CD4-positive, alpha-beta memory T cell (primary cell): Measurements from ENCODE around the gene SPDEF. TPM values are rescaled to one million over a fixed set of nuclear protein-coding genes. Genes with fewer than 3 reads are reported as not detected.

Source experiments
- CTCF ChIA-PET: fragments of 350-600 bp; sonication (Branson Sonifier 250); formaldehyde crosslinking; loops from one replicate; lab custom pipeline; 2021; ENCODE audit warnings: inconsistent platforms; ENCODE audit not compliant: partially characterized antibody; lab: Charles Lee
- POLR2A ChIA-PET: fragments of 350-600 bp; sonication (Branson Sonifier 250); formaldehyde crosslinking; loops from one replicate; lab custom pipeline; 2021; ENCODE audit not compliant: partially characterized antibody; lab: Charles Lee
- DNase-seq, 5 donors: peaks; one replicate each; pipeline versions ENCODE4 v3.0.0 to v3.0.0-alpha.2; 2020 to 2022; ENCODE audit warnings: mixed read lengths in 1 of 5
- H3K27ac ChIP-seq: one replicate; pipeline ENCODE4 v1.7.0; 2013; ENCODE audit warnings: low read depth, low read length
- H3K27me3 ChIP-seq: 2 replicates; pipeline ENCODE4 v1.7.0; 2013; ENCODE audit warnings: mild to moderate bottlenecking, low read length, moderate library complexity; ENCODE audit not compliant: insufficient read depth
- H3K36me3 ChIP-seq: 2 replicates; pipeline ENCODE4 v1.7.0; 2013; ENCODE audit warnings: mild to moderate bottlenecking, low read length, moderate library complexity; ENCODE audit not compliant: insufficient read depth
- H3K4me1 ChIP-seq: 2 replicates; pipeline ENCODE4 v1.7.0; 2013; ENCODE audit warnings: mild to moderate bottlenecking, low read length, moderate library complexity; ENCODE audit not compliant: insufficient read depth
- H3K4me3 ChIP-seq, 2 donors: one replicate each; pipeline ENCODE4 v1.7.0; 2013; ENCODE audit warnings: low read length in 2 of 2, mild to moderate bottlenecking in 1 of 2
- H3K9me3 ChIP-seq, 2 donors: one replicate each; pipeline ENCODE4 v1.7.0; 2013; ENCODE audit warnings: low read length in 2 of 2, control low read depth in 1 of 2; ENCODE audit not compliant: control insufficient read depth in 1 of 2
- H3K27ac Mint-ChIP-seq, 7 donors: one replicate each; pipeline ENCODE4 v1.8.0; 2020 to 2021; ENCODE audit warnings: mixed read lengths in 7 of 7, mild to moderate bottlenecking in 6 of 7, inconsistent platforms in 3 of 7, moderate library complexity in 3 of 7
- H3K27me3 Mint-ChIP-seq, 2 donors: one replicate each; pipeline ENCODE4 v1.8.0; 2020 to 2021; ENCODE audit warnings: mixed read lengths in 2 of 2
- H3K36me3 Mint-ChIP-seq, 2 donors: one replicate each; pipeline ENCODE4 v1.8.0; 2020 to 2021; ENCODE audit warnings: mixed read lengths in 2 of 2, inconsistent platforms in 1 of 2, mild to moderate bottlenecking in 1 of 2
- H3K4me1 Mint-ChIP-seq, 4 donors: one replicate each; pipeline ENCODE4 v1.8.0; 2020 to 2021; ENCODE audit warnings: mixed read lengths in 4 of 4, mild to moderate bottlenecking in 1 of 4
- H3K4me3 Mint-ChIP-seq, 8 donors: one replicate each; pipeline ENCODE4 v1.8.0; 2020 to 2021; ENCODE audit warnings: mixed read lengths in 8 of 8, mild to moderate bottlenecking in 7 of 8, moderate library complexity in 6 of 8, inconsistent platforms in 3 of 8
- H3K9me3 Mint-ChIP-seq, 8 donors: one replicate each; pipeline ENCODE4 v1.8.0; 2020 to 2021; ENCODE audit warnings: mixed read lengths in 8 of 8, mild to moderate bottlenecking in 5 of 8, inconsistent platforms in 3 of 8, moderate library complexity in 1 of 8
- intact Hi-C: fragments of 100-400 bp; cut with micrococcal nuclease; formaldehyde crosslinking; loops from one replicate; pipeline ENCODE4 v1.15.1; 2023
- polyA plus RNA-seq, 2 donors: library from polyadenylated mRNA; unstranded; fragments of 300-500 nt; fragmentation: Illumina TruSeq; gene quantifications; one replicate each; pipeline ENCODE4 v1.2.3, GENCODE V29; 2021
- total RNA-seq, 2 experiments: library from RNA; stranded (reverse); gene quantifications; one replicate each; pipeline ENCODE4 v1.2.3, GENCODE V29; 2021

The SPDEF gene
- total and polyA plus RNA-seq, 4 experiments from 2014 or later: not detected

GRCh38 chr6:34557228-34557627 lies 1.1 kb upstream of the SPDEF start:
- ChIA-PET POLR2A (no interaction called here), CTCF (no interaction called here)
- no peaks in the 10 kb centered on the region for H3K36me3 ChIP-seq
- no peaks in the 10 kb centered on the region for H3K9me3 ChIP-seq
- peaks cover 5 to 16% (median 9%) of the 10 kb centered on the region in 4 donors for H3K4me1 Mint-ChIP-seq
- H3K4me1 ChIP-seq: no peaks in the 10 kb centered on the region
- H3K27ac ChIP-seq: no peak overlapping the region
- no peak overlapping the region for H3K4me3 Mint-ChIP-seq
- no peak for DNase-seq
- H3K9me3 Mint-ChIP-seq: peaks cover 0 to 6% (median 0%) of the 10 kb centered on the region in 8 donors
- intact Hi-C loops: no loop called here
- H3K27ac Mint-ChIP-seq: no peak overlapping the region
- no peak overlapping the region for H3K4me3 ChIP-seq
- no peaks in the 10 kb centered on the region for H3K27me3 ChIP-seq
- H3K27me3 Mint-ChIP-seq: peaks cover 0 to 3% of the 10 kb centered on the region in 2 donors
- no peaks in the 10 kb centered on the region for H3K36me3 Mint-ChIP-seq

DNA sequence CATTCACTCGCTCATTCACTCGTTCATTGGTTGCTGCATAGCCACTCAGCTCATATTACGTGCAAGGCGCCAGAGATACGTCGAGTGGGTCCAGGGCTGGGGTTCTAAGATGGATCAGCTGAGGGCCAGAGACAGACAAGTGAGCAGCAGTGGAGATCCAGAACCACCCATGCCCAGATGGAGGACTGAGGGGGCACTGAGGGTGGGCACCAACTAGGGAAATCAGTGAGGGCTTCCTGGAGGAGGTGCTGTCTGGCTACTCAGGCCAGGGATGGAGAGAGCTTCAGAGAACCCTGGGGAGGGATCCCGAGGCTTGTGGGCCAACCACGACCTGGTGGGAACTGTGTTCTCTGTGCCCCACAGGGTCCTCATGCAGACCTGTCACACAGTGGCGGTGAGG lies 364 bp upstream of the SPDEF start:
- no peak overlapping the region for H3K27ac ChIP-seq
- Mint-ChIP-seq H3K4me3 (no peak overlapping the region), H3K4me1 (peaks cover 5 to 16% (median 9%) of the 10 kb centered on the region in 4 donors), H3K36me3 (no peaks in the 10 kb centered on the region), H3K9me3 (peaks cover 0 to 6% (median 0%) of the 10 kb centered on the region in 8 donors), H3K27me3 (peaks cover 0 to 3% of the 10 kb centered on the region in 2 donors), H3K27ac (no peak overlapping the region)
- no peak overlapping the region for H3K4me3 ChIP-seq
- no peaks in the 10 kb centered on the region for H3K36me3 ChIP-seq
- H3K4me1 ChIP-seq: no peaks in the 10 kb centered on the region
- intact Hi-C loops: no loop called here
- ChIA-PET POLR2A (no interaction called here), CTCF (no interaction called here)
- DNase-seq: no peak
- no peaks in the 10 kb centered on the region for H3K9me3 ChIP-seq
- H3K27me3 ChIP-seq: no peaks in the 10 kb centered on the region

DNA sequence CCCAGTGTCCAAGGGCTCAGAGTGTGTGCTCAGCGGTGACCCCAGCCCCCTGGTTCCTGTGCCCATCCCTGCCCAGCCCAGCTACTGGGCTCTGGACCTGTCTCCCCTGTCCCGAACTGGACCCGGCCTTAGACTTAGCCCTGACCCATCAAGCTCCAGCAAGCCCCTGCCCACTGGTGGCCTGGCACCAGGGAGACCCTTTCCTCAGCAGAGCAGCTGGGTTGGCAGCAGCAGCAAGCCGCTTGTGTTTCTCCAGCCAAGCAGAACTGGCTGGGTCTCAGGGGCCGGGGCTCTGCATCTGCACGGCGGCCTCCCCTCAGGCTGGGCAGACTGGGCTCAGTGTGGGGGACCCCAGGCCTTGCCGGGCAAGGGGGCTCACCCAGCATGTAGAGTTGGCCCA lies 801 bp downstream of the SPDEF start:
- peak overlapping the region in 1 of 7 donors; percentile 66 for H3K27ac Mint-ChIP-seq
- no peaks in the 10 kb centered on the region for H3K36me3 Mint-ChIP-seq
- H3K27me3 ChIP-seq: no peaks in the 10 kb centered on the region
- DNase-seq: no peak
- ChIA-PET POLR2A (no interaction called here), CTCF (interaction anchor here (1.2 to 1.3 kb wide), 2 partner anchors 25 to 95 kb away, joined by 3 read pairs; no protein-coding TSS in a partner anchor)
- no peaks in the 10 kb centered on the region for H3K9me3 ChIP-seq
- H3K4me3 Mint-ChIP-seq: no peak overlapping the region
- intact Hi-C loops: no loop called here
- H3K27me3 Mint-ChIP-seq: peaks cover 0 to 3% of the 10 kb centered on the region in 2 donors
- H3K36me3 ChIP-seq: no peaks in the 10 kb centered on the region
- H3K27ac ChIP-seq: no peak overlapping the region
- H3K4me3 ChIP-seq: no peak overlapping the region
- H3K9me3 Mint-ChIP-seq: peaks cover 0 to 6% (median 0%) of the 10 kb centered on the region in 8 donors
- H3K4me1 ChIP-seq: no peaks in the 10 kb centered on the region
- H3K4me1 Mint-ChIP-seq: peaks cover 5 to 16% (median 9%) of the 10 kb centered on the region in 4 donors

DNA sequence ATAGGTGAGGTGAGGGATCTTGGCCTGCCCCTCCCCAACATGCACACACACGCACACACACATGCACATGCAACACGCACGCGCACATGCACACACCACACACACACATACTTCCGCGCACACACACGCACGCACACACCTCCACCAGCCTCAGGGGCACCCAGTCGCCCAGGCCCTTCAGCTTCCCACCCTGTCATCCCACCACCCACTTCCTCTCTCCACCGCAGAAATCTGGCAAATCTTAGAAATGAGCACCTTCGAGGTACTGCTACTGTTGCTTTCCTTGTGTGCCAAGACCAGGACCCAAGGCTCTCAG lies 1.2 kb downstream of the SPDEF start:
- Histone ChIP-seq H3K27ac (no peak overlapping the region), H3K36me3 (no peaks in the 10 kb centered on the region), H3K9me3 (no peaks in the 10 kb centered on the region), H3K4me3 (no peak overlapping the region), H3K4me1 (no peaks in the 10 kb centered on the region), H3K27me3 (no peaks in the 10 kb centered on the region)
- Mint-ChIP-seq H3K27ac (peak overlapping the region in 2 of 7 donors; percentile 48 to 66), H3K4me1 (peaks cover 5 to 16% (median 9%) of the 10 kb centered on the region in 4 donors), H3K9me3 (peaks cover 0 to 6% (median 0%) of the 10 kb centered on the region in 8 donors), H3K36me3 (no peaks in the 10 kb centered on the region), H3K27me3 (peaks cover 0 to 3% of the 10 kb centered on the region in 2 donors), H3K4me3 (no peak overlapping the region)
- no peak for DNase-seq
- POLR2A ChIA-PET: no interaction called here
- CTCF ChIA-PET: interaction anchor here (1.2 to 1.3 kb wide), 2 partner anchors 25 to 95 kb away, joined by 3 read pairs; no protein-coding TSS in a partner anchor
- intact Hi-C loops: no loop called here

- no peaks in the 10 kb centered on the region for H3K36me3 ChIP-seq
- intact Hi-C loops: no loop called here
- H3K27ac ChIP-seq: no peak overlapping the region
- ChIA-PET POLR2A (no interaction called here), CTCF (interaction anchor here (1.2 to 1.3 kb wide), 2 partner anchors 26 to 94 kb away, joined by 3 read pairs; no protein-coding TSS in a partner anchor)
- H3K9me3 ChIP-seq: no peaks in the 10 kb centered on the region
- H3K4me1 ChIP-seq: no peaks in the 10 kb centered on the region
- no peak overlapping the region for H3K4me3 ChIP-seq
- Mint-ChIP-seq H3K27me3 (peaks cover 0 to 3% of the 10 kb centered on the region in 2 donors), H3K4me3 (no peak overlapping the region), H3K4me1 (peaks cover 5 to 16% (median 9%) of the 10 kb centered on the region in 4 donors), H3K9me3 (peaks cover 0 to 5% (median 0%) of the 10 kb centered on the region in 8 donors), H3K36me3 (no peaks in the 10 kb centered on the region), H3K27ac (no peak overlapping the region)
- H3K27me3 ChIP-seq: no peaks in the 10 kb centered on the region
- no peak for DNase-seq
Measured at GRCh38 chr6:34554291-34555006, 1.7 kb downstream of the SPDEF start.

GRCh38 chr6:34553750-34554149 lies 2.4 kb downstream of the SPDEF start:
- Histone ChIP-seq H3K4me1 (no peaks in the 10 kb centered on the region), H3K4me3 (no peak overlapping the region), H3K27ac (no peak overlapping the region), H3K9me3 (no peaks in the 10 kb centered on the region), H3K36me3 (no peaks in the 10 kb centered on the region), H3K27me3 (no peaks in the 10 kb centered on the region)
- Mint-ChIP-seq H3K27ac (peak overlapping the region in 1 of 7 donors; percentile 13), H3K9me3 (peaks cover 0 to 5% (median 0%) of the 10 kb centered on the region in 8 donors), H3K4me3 (no peak overlapping the region), H3K36me3 (no peaks in the 10 kb centered on the region), H3K4me1 (peaks cover 5 to 16% (median 9%) of the 10 kb centered on the region in 4 donors), H3K27me3 (peaks cover 0 to 3% of the 10 kb centered on the region in 2 donors)
- CTCF ChIA-PET: no interaction called here
- POLR2A ChIA-PET: no interaction called here
- intact Hi-C loops: no loop called here
- DNase-seq: no peak

- H3K27me3 ChIP-seq: no peaks in the 10 kb centered on the region
- Mint-ChIP-seq H3K27ac (no peak overlapping the region), H3K36me3 (no peaks in the 10 kb centered on the region), H3K4me1 (peaks cover 5 to 16% (median 9%) of the 10 kb centered on the region in 4 donors), H3K4me3 (no peak overlapping the region), H3K27me3 (peaks cover 0 to 3% of the 10 kb centered on the region in 2 donors), H3K9me3 (peaks cover 0 to 6% (median 0%) of the 10 kb centered on the region in 8 donors)
- H3K36me3 ChIP-seq: no peaks in the 10 kb centered on the region
- H3K4me3 ChIP-seq: no peak overlapping the region
- no peak for DNase-seq
- H3K27ac ChIP-seq: no peak overlapping the region
- H3K4me1 ChIP-seq: no peaks in the 10 kb centered on the region
- POLR2A ChIA-PET: no interaction called here
- intact Hi-C loops: no loop called here
- H3K9me3 ChIP-seq: no peaks in the 10 kb centered on the region
- CTCF ChIA-PET: no interaction called here
Measured at GRCh38 chr6:34553146-34553545, 3.0 kb downstream of the SPDEF start.
